GM23338 (cell line): ENCODE results near the gene CNTNAP4. TPM values are rescaled to one million over a fixed set of nuclear protein-coding genes. Genes with fewer than 3 reads are reported as not detected.

Experiments
- ATAC-seq: fragments of 200-7000 bp; cut with Tn5 transposase; 3 replicates; pipeline ENCODE4 v1.9.1; 2020
- DNase-seq: peaks from one replicate; pipeline ENCODE4 v3.0.0-alpha.2; 2015; ENCODE audit warnings: low spot score
- H2AFZ ChIP-seq: fragments of 200-600 bp; sonication (generic); 2 replicates; pipeline ENCODE4 v1.8.0; 2016; ENCODE audit warnings: antibody characterized with exemption, mild to moderate bottlenecking, moderate library complexity
- H3F3A ChIP-seq: fragments of 200-600 bp; sonication (generic); replicated peaks from 2 replicates; pipeline ENCODE4 v1.8.0; 2017; ENCODE audit warnings: antibody characterized with exemption, mixed run types, low read depth
- H3K27ac ChIP-seq: fragments of 200-600 bp; sonication (generic); 2 replicates; pipeline ENCODE4 v1.6.1; 2016; ENCODE audit warnings: low read depth
- H3K27me3 ChIP-seq: fragments of 200-600 bp; sonication (generic); 2 replicates; pipeline ENCODE4 v1.8.0; 2016; ENCODE audit warnings: mild to moderate bottlenecking, mixed run types, moderate library complexity; ENCODE audit not compliant: insufficient read depth
- H3K36me3 ChIP-seq: fragments of 200-600 bp; sonication (generic); 2 replicates; pipeline ENCODE4 v1.8.0; 2016; ENCODE audit warnings: mild to moderate bottlenecking; ENCODE audit not compliant: insufficient read depth
- H3K4me1 ChIP-seq: fragments of 200-600 bp; sonication (generic); 2 replicates; pipeline ENCODE4 v1.8.0; 2016; ENCODE audit warnings: mild to moderate bottlenecking, moderate library complexity; ENCODE audit not compliant: insufficient read depth
- H3K4me2 ChIP-seq: fragments of 200-600 bp; sonication (generic); 2 replicates; pipeline ENCODE4 v1.7.1; 2017; ENCODE audit warnings: mixed run types
- H3K4me3 ChIP-seq: fragments of 200-600 bp; sonication (generic); 2 replicates; pipeline ENCODE4 v1.6.1; 2016; ENCODE audit warnings: mixed run types
- H3K79me2 ChIP-seq: fragments of 200-600 bp; sonication (generic); replicated peaks from 2 replicates; pipeline ENCODE4 v1.8.0; 2017; ENCODE audit warnings: mild to moderate bottlenecking; ENCODE audit not compliant: insufficient read depth
- H3K9me2 ChIP-seq: fragments of 200-600 bp; sonication (generic); 2 replicates; pipeline ENCODE4 v1.8.0; 2017; ENCODE audit not compliant: insufficient read depth
- H4K20me1 ChIP-seq: fragments of 200-600 bp; sonication (generic); replicated peaks from 2 replicates; pipeline ENCODE4 v1.8.0; 2017; ENCODE audit warnings: mild to moderate bottlenecking; ENCODE audit not compliant: insufficient read depth
- H3K27ac Mint-ChIP-seq: 2 replicates; pipeline ENCODE4 v1.8.0; 2020; ENCODE audit warnings: inconsistent platforms, mild to moderate bottlenecking, moderate library complexity, mixed read lengths
- H3K27me3 Mint-ChIP-seq: 3 replicates; pipeline ENCODE4 v1.8.0; 2022; ENCODE audit warnings: low read depth, mild to moderate bottlenecking, moderate library complexity, mixed read lengths, inconsistent platforms; ENCODE audit not compliant: insufficient read depth, poor library complexity
- H3K36me3 Mint-ChIP-seq: 3 replicates; pipeline ENCODE4 v1.8.0; 2021; ENCODE audit warnings: low read depth, mild to moderate bottlenecking, inconsistent platforms, moderate library complexity, mixed read lengths
- H3K4me1 Mint-ChIP-seq: 3 replicates; pipeline ENCODE4 v1.8.0; 2020; ENCODE audit warnings: mild to moderate bottlenecking, inconsistent platforms, mixed read lengths
- H3K4me3 Mint-ChIP-seq: 3 replicates; pipeline ENCODE4 v1.8.0; 2021; ENCODE audit warnings: moderate library complexity, mild to moderate bottlenecking, inconsistent platforms, mixed read lengths
- H3K9me3 Mint-ChIP-seq: 3 replicates; pipeline ENCODE4 v1.8.0; 2020; ENCODE audit warnings: moderate library complexity, mild to moderate bottlenecking, inconsistent platforms, mixed read lengths
- CREB1 ChIP-seq: fragments of 250-450 bp; sonication (Bioruptor Pico); IDR thresholded peaks from 2 replicates; pipeline ENCODE4 v1.5.0; 2020; ENCODE audit warnings: low read depth, mild to moderate bottlenecking, moderate library complexity
- CTCF ChIP-seq, 2 experiments: fragments of 200-600 bp in 1 of 2; sonication (generic) in 1 of 2; conservative IDR thresholded peaks; 2 replicates each; pipeline versions ENCODE4 v1.5.1 to v1.6.1; 2016 to 2017; ENCODE audit warnings: antibody characterized with exemption in 2 of 2, low read depth in 2 of 2, mild to moderate bottlenecking in 2 of 2, moderate library complexity in 1 of 2
- EZH2 ChIP-seq: fragments of 200-600 bp; sonication (generic); IDR thresholded peaks from one replicate; pipeline ENCODE4 v1.8.0; 2017; ENCODE audit warnings: antibody characterized with exemption, mild to moderate bottlenecking, low read depth; ENCODE audit not compliant: unreplicated experiment
- JUNB ChIP-seq: IDR thresholded peaks from one replicate; pipeline ENCODE4 v1.6.1; 2016; ENCODE audit warnings: antibody characterized with exemption; ENCODE audit not compliant: unreplicated experiment
- NANOG ChIP-seq: IDR thresholded peaks from 2 replicates; pipeline ENCODE4 v1.6.1; 2016; ENCODE audit warnings: antibody characterized with exemption, borderline replicate concordance
- POLR2AphosphoS5 ChIP-seq: IDR thresholded peaks from 2 replicates; pipeline ENCODE4 v1.6.1; 2016; ENCODE audit warnings: antibody characterized with exemption, low read depth
- REST ChIP-seq: IDR thresholded peaks from one replicate; pipeline ENCODE4 v1.6.1; 2018; ENCODE audit warnings: antibody characterized with exemption; ENCODE audit not compliant: unreplicated experiment
- ZNF114 ChIP-seq: fragments of 250-450 bp; sonication (Bioruptor Pico); IDR thresholded peaks from 2 replicates; pipeline ENCODE4 v1.5.0; 2020; ENCODE audit warnings: mild to moderate bottlenecking, moderate library complexity
- ZNF331 ChIP-seq: fragments of 250-450 bp; sonication (Bioruptor Pico); IDR thresholded peaks from 2 replicates; pipeline ENCODE4 v1.5.0; 2020; ENCODE audit warnings: low read depth, mild to moderate bottlenecking, moderate library complexity
- ZNF462 ChIP-seq: fragments of 250-450 bp; sonication (Bioruptor Pico); IDR thresholded peaks from 2 replicates; pipeline ENCODE4 v1.5.0; 2020; ENCODE audit warnings: mild to moderate bottlenecking, moderate library complexity
- polyA plus RNA-seq: library from polyadenylated mRNA; unstranded; fragments of >200 nt; fragmentation: Nextera tagmentation; extraction: Ambion mirVana; gene quantifications from 2 replicates; pipeline ENCODE4 v1.2.1, GENCODE V29; 2016
- total RNA-seq: library from RNA; depleted of rRNA; stranded (reverse); fragments of >200 nt; shearing (Covaris generic); gene quantifications from 2 replicates; pipeline ENCODE4 v1.2.3, GENCODE V29; 2014

CNTNAP4 gene
- total and polyA plus RNA-seq, 2 experiments from 2014 or later: not detected

GRCh38 chr16:76565542-76565941 is 288.3 kb downstream of the CNTNAP4 start (continued):
- TF ChIP-seq REST (no peak), CREB1 (CRISPR knock-in tag) (no peak), ZNF114 (CRISPR knock-in tag) (no peak), POLR2AphosphoS5 (no peak)

GRCh38 chr16:76571755-76572154 is 294.6 kb downstream of the CNTNAP4 start:
- peaks cover 71% of the 10 kb centered on the region for H3K9me3 Mint-ChIP-seq
- Histone ChIP-seq H4K20me1 (no peaks in the 10 kb centered on the region), H3K4me1 (no peaks in the 10 kb centered on the region), H2AFZ (no peak overlapping the region), H3K4me2 (no peak overlapping the region), H3K27me3 (no peaks in the 10 kb centered on the region), H3K9me2 (no peaks in the 10 kb centered on the region; the same call in 1 of the 2 replicates), H3F3A (no peaks in the 10 kb centered on the region), H3K27ac (no peak overlapping the region), H3K79me2 (no peaks in the 10 kb centered on the region), H3K4me3 (no peak overlapping the region), H3K36me3 (no peaks in the 10 kb centered on the region)
- no peak overlapping the region for H3K4me3 Mint-ChIP-seq
- H3K27ac Mint-ChIP-seq: no peak overlapping the region
- H3K27me3 Mint-ChIP-seq: peaks cover 3% of the 10 kb centered on the region
- H3K4me1 Mint-ChIP-seq: no peaks in the 10 kb centered on the region
- ATAC-seq (no peak), DNase-seq (no peak)
- H3K36me3 Mint-ChIP-seq: peaks cover 4% of the 10 kb centered on the region; the same call in 1 of the 3 replicates
- TF ChIP-seq NANOG (no peak), CTCF (conservative IDR thresholded peaks at IDR 0.05; ENCODE audit: low read depth in 2 of 2) (no peak), EZH2 (no peak), JUNB (no peak), ZNF114 (CRISPR knock-in tag) (no peak), ZNF462 (CRISPR knock-in tag) (no peak), POLR2AphosphoS5 (no peak), REST (no peak), ZNF331 (no peak)
